Retinal pigment epithelial cell (primary cell): Measurements from ENCODE around the gene CYB561D1.

Experiments
- DNase-seq: peaks from one replicate; pipeline ENCODE4 v3.0.0-alpha.2; 2010; ENCODE audit warnings: low read depth
- H3K4me3 ChIP-seq: 2 replicates; pipeline ENCODE4 v1.5.1; 2011; ENCODE audit warnings: mild to moderate bottlenecking, low read length, control low read depth, moderate library complexity
- TF ChIP-seq, protein P1 (sequence below): conservative IDR thresholded peaks from 2 replicates; pipeline ENCODE4 v1.5.1; 2011; ENCODE audit warnings: low read depth, low read length, control low read depth, inconsistent platforms

CYB561D1 gene

DNA sequence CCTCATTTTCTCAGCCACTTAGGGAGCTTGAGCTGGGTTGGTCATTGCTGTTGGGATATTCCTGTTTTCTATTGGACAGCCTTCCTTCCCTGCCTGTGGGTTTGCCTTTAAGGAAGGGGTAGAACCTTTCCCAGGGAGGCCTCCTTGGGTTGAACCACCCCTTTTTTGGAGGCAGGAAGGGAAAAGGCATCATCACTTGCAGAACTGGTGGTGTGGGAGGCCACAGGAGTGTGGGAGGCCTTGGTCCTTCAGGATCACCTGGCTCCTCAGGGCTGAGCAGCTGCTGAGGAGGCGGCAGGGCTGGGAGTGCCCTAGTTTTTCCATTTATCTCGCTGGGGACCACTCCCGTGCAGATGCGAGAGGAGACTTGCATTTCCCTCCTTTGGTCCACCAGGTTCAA is 667 bp upstream of the CYB561D1 start:
- DNase-seq: no peak
- TF ChIP-seq, protein P1, sequence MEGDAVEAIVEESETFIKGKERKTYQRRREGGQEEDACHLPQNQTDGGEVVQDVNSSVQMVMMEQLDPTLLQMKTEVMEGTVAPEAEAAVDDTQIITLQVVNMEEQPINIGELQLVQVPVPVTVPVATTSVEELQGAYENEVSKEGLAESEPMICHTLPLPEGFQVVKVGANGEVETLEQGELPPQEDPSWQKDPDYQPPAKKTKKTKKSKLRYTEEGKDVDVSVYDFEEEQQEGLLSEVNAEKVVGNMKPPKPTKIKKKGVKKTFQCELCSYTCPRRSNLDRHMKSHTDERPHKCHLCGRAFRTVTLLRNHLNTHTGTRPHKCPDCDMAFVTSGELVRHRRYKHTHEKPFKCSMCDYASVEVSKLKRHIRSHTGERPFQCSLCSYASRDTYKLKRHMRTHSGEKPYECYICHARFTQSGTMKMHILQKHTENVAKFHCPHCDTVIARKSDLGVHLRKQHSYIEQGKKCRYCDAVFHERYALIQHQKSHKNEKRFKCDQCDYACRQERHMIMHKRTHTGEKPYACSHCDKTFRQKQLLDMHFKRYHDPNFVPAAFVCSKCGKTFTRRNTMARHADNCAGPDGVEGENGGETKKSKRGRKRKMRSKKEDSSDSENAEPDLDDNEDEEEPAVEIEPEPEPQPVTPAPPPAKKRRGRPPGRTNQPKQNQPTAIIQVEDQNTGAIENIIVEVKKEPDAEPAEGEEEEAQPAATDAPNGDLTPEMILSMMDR: no peak
- no peak overlapping the region for H3K4me3 ChIP-seq

GRCh38 chr1:109495738-109496137 is 1.8 kb downstream of the CYB561D1 start:
- no peak for DNase-seq
- H3K4me3 ChIP-seq: no peak overlapping the region
- TF ChIP-seq, protein P1: no peak

DNA sequence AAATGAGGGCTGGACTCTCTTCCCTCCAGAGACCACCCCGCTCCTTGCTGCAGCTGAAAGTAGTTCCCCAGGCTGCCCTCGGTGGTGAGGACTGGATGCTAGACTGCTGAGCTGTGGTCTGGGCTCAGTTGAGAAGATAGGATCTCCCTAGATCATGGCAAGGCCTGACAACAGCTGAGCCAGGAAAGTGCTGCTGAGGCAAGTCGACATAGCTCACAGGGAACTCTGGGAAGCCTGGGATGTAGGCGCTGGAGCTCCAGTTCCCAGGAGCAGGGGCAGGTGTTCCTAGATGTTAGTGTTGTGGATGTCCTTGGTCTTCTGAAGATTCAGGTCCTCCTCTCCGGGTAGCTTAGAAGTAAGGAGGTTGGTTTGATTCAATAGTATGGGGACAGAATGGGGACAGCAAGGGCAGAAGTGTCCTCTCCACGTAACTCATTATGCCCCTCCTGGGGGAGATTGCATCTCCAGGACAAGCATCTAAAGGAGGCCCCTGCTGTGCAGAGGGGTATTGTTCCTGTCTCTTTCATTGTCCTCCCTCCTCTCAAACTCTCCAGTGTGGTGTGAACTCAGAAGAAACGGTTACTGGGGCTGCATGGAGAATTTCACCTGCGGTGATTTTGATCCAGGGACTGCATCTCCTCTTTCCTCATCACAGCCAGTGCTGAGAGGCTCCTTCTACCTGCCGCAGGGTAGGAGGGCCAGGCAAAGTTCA is 3.7 kb downstream of the CYB561D1 start:
- TF ChIP-seq, protein P1: no peak
- H3K4me3 ChIP-seq: no peak overlapping the region
- no peak for DNase-seq

DNA sequence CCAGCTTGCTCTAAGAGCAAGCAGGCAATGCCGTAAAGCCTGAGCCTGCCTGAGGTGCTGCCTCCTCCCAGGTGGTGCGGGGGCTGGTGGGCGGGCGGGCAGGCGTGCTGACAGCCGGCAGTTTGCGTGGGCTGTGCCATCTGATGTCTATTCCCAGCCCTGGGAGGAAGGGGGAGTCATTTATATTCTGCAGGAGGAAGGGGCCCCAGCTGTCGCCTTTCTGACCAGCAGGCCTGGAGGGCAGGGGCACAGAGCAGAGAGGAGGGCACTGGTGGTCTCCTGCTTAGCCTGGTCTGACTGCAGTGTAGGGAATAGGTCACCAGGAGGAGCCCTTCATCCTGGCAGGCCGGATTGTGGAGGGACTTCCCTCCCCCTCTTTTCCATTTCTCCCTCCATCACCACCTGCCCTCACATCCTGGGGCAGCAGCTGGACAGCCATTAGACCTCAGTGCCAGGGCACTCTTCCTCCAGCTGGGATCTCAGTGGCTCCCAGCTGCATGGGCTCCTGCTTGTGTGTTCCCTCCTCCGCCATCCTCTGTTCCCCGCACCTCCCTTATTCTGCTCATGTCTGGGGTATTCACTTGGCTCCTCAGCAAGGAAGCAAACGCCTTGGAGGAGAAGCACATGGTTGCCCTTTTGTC is 4.4 kb downstream of the CYB561D1 start:
- no peak for DNase-seq
- no peak overlapping the region for H3K4me3 ChIP-seq
- TF ChIP-seq, protein P1: peak; percentile 73

GRCh38 chr1:109499081-109499480 is 5.2 kb downstream of the CYB561D1 start:
- no peak overlapping the region for H3K4me3 ChIP-seq
- TF ChIP-seq, protein P1: no peak
- no peak for DNase-seq

DNA sequence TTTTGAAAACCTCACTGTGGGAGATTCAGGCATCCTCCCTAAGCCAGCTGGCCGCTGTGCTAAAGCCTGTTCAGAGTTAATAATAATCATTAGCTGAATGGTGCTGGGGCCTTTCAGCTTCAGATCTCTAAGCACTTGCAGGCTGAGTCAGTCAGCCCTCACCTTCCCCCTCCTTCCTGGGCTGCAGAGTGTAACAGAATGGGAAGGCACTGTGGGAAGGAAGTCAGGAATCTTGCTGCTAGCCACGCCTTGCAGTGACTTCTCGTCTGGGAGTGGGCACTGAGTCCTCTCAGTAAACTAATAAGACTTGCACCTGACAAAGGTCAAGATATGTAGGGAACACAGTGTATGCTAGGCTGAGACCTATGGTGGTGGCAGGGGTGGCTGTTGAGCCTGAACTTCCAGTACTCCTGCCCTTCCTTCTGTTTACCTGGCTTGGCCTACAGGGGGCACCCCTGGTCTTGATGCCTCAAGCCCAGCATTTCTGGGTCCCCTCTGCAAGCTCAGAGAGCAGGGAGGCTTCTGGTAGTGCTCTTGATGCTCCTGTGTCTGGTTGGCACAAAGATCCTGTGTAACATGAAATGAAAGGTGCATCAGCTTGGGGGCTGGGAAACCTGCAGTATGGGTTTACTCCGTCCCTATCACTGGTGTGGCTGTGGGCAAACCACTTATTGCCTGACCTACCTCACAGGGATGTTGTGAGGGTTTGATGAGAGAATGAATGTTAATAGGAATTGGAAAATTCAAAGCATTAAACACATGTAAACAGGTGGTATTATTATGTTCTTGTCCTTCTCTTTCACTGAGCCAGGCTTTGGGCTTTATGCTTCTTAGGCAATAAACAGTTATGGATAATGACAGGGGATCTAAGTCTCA is 6.0 kb downstream of the CYB561D1 start:
- TF ChIP-seq, protein P1: peak; percentile 74
- H3K4me3 ChIP-seq: no peak overlapping the region
- no peak for DNase-seq
